Measurements from ENCODE around the gene STING1.
"Not testable (repeated sequence)": the region's sequence is repeated elsewhere in the genome, so short reads cannot be mapped to it uniquely, and the experiment has no call there.

The STING1 gene

DNA sequence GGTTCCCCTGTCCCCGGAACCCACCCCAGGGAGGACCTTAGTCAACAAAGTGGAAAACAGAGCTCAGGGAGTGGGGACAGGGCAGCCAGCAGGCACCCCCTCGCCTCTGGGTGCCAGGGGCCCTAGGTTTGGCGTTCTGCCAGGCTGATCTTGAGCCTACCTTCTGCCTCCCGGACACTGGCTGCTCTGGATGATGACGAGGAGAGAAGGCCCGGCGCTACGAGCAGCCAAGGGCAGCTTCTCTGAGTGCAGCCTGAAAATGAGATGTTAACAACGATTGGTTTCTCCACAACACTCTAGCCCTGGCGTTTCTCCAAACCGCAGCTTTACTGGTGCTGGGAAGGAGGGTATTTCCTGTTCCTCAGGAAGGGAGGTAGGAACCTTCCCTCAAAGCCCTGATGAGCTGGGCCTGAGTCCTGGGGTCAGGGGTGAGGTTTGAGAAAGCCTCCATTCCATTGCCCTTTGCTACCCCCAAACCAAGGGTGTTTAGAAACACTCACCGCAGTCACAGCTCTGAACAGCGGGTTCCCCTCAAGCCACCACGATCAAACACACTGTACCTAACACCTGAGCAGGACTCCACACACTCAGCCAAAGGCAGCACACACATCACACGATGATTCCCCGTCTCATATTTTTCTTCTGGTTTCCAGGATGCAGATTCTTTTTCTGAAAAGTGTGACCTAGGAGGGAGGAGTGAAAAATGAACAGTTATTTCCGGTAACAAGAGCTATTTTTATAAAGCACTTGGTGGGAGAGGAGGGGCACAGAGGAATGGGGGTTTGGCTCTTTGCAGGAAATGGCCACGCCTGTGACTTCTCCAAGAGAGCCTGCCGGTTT is at the start of gene STING1:
TSS of gene STING1 (minus strand) at position 709 of the 840 bp plus-strand sequence. CDS start 1,054 bp downstream, outside the sequence.
- DNase-seq (ENCODE audit: low read depth), result peak; percentile 99
- TF ChIP-seq, protein P1, sequence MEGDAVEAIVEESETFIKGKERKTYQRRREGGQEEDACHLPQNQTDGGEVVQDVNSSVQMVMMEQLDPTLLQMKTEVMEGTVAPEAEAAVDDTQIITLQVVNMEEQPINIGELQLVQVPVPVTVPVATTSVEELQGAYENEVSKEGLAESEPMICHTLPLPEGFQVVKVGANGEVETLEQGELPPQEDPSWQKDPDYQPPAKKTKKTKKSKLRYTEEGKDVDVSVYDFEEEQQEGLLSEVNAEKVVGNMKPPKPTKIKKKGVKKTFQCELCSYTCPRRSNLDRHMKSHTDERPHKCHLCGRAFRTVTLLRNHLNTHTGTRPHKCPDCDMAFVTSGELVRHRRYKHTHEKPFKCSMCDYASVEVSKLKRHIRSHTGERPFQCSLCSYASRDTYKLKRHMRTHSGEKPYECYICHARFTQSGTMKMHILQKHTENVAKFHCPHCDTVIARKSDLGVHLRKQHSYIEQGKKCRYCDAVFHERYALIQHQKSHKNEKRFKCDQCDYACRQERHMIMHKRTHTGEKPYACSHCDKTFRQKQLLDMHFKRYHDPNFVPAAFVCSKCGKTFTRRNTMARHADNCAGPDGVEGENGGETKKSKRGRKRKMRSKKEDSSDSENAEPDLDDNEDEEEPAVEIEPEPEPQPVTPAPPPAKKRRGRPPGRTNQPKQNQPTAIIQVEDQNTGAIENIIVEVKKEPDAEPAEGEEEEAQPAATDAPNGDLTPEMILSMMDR (conservative IDR thresholded peaks at IDR 0.05; ENCODE audit: low read depth, low read length), result no peak
- peak within 1 kb of the TSS; percentile 60 for H3K4me3 ChIP-seq (ENCODE audit: low read depth, low read length)

DNA sequence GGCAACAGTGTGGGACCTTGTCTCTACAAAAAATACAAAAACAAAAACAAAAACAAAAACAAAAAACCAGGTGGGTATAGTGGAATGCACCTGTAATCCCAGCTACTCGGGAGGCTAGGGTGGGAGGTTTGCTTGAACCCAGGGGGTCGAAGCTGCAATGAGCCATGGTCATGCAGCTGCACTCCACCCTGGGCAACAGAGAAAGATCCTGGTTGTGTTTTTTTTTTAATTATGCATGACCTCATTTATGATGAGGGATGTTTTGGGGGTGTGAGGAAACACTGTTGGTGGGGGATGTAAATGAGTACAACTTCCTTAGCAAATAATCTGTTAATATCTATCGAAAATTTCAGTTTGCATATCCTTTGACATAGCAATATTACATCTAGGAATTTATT is 49.2 kb upstream of the STING1 start:
- TF ChIP-seq, protein P1 (conservative IDR thresholded peaks at IDR 0.05; ENCODE audit: low read depth, low read length), result no peak
- no peak overlapping the region for H3K4me3 ChIP-seq (ENCODE audit: low read depth, low read length)
- DNase-seq (ENCODE audit: low read depth), result no peak

DNA sequence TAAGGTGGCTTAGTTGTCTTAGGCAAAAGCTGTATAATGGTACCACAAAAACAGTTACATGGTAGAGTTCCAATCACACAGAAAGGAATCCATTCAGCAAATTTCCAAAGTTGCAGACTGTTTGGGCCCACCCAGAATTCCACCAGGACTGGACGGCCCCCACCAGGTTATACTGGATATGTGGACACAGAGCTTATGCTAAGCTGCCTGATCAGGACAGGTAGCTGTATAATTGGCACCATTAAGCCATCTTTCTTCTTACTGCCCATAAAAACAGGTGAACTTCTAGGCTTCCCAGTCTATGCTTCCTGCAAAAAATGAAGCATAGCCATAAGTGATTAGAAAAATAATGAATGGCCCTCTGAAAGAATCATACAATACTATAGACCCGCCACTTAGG is 47.5 kb upstream of the STING1 start:
- not testable (repeated sequence) for DNase-seq (ENCODE audit: low read depth); H3K4me3 ChIP-seq (ENCODE audit: low read depth, low read length)

DNA sequence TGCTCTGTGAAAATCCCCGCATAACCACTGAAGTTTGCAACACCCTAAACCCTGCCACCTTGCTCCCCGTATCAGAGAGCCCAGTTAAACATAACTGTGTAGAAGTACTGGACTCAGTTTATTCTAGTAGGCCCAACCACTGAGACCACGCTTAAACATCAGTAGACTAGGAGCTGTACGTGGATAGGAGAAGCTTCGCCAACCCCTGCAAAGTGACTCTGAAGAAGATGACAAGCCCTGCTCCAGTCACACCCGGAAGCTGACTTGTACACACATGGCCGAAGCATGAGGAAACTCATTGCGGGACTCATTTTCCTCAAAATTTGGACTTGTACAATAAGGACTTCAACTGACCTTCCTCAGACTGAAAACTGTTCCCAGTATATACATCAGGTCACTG is 46.1 kb upstream of the STING1 start:
- DNase-seq (ENCODE audit: low read depth); H3K4me3 ChIP-seq (ENCODE audit: low read depth, low read length): not testable (repeated sequence)

GRCh38 chr5:139527896-139528467 is 45.4 kb upstream of the STING1 start:
- H3K4me3 ChIP-seq (ENCODE audit: low read depth, low read length); DNase-seq (ENCODE audit: low read depth): not testable (repeated sequence)

DNA sequence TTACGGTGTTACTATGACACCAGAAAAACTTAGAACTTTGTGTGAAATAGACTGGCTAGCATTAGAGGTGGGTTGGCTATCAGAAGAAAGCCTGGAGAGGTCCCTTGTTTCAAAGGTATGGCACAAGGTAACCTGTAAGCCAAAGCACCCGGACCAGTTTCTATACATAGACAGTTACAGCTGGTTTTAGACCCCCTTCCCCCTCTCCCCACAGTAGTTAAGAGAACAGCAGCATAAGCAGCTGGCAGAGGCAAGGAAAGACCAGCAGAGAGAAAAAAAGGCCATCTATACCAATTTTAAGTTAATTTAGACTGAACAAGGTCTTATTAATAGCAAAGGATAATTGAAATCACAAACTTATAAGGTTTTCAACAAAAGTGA is 44.5 kb upstream of the STING1 start:
- H3K4me3 ChIP-seq (ENCODE audit: low read depth, low read length); DNase-seq (ENCODE audit: low read depth): not testable (repeated sequence)

DNA sequence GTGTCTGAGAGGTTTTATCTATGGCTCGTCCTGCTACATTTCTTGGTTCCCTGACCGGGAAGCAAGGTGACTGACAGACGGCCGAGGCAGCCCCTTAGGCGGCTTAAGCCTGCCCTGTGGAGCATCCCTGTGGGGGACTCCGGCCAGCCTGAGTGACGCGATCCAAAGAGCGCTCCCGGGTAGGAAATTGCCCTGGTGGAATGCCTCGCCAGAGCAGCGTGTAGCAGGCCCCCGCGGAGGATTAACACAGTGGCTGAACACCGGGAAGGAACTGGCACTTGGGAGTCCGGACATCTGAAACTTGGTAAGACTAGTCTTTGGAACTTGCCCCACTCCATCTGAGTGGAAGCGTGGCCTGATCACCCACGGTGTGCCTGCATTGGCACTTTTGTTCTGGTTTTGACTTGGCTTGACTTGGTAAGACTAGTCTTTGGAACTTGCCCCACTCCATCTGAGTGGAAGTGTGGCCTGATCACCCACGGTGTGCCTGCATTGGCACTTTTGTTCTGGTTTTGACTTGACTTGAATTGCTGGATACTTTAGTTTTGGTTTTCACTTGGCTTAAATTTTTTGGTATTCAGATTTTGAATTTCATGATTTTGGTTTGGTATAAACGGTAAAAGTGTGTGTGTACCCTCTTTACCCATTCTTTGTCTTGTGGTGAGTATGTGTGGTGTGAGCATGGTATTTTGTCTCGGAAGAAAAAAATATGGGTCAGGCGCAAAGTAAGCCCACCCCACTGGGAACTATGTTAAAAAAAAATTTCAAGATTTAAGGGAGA is 43.9 kb upstream of the STING1 start:
- not testable (repeated sequence) for H3K4me3 ChIP-seq (ENCODE audit: low read depth, low read length); DNase-seq (ENCODE audit: low read depth)

DNA sequence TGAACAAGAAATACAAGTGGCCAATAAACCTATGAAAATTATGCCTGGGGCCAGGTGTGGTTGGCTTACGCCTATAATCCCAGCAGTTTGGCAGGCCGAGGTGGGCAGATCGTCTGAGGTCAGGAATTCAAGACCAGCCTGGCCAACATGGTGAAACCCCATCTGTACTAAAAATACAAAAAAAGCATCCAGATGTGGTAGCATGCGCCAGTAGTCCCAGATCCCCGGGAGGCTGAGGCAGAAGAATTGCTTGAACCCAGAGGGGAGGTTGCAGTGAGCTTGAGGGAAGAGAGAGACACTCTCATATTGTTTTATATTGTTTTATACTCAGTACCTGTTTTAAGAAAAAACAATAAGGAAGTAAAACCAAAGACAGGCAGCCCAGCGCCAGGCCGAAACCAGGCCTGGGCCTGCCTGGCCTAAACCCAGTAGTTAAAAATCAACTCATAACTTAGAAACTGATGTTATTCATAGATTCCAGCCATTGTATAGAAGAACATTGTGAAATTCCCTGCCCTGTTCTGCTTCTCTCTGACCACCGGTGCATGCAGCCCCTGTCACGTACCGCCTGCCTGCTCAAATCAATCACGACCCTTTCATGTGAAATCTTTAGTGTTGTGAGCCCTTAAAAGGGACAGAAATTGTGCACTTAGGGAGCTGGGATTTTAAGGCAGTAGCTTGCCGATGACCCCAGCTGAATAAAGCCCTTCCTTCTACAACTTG is 43.2 kb upstream of the STING1 start:
- H3K4me3 ChIP-seq (ENCODE audit: low read depth, low read length); DNase-seq (ENCODE audit: low read depth): not testable (repeated sequence)

DNA sequence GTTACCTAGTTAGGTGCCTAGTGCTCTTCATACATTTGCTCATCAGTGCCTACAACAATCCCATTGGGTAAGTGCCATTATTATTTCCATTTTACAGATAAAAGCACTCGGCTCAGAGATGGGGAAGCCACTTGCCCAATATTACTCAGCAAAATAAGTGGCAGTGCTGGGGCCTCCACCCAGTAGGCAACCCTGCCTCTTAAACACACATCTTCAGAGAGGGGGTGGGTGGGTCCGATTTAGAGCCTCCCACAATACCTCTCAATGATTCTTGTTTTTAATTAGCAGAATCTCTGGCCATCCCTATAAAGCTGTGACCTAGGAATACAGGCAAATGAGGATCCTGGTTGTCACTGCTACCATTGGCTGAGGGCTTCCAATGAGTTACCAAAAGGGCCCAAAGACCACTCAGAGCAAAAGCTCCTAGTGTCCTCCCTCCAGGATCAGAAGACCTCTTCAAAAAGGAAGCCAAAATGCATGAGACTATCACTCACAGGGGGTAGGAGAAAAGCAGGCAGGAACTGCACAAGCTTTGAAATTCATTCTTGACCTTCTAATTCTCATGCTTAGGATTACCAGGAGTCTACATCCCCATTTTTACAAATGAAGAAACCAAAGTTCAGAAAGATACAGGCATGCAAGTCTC is 42.5 kb upstream of the STING1 start:
- H3K4me3 ChIP-seq (ENCODE audit: low read depth, low read length), result no peak overlapping the region
- TF ChIP-seq, protein P1 (conservative IDR thresholded peaks at IDR 0.05; ENCODE audit: low read depth, low read length), result no peak
- no peak for DNase-seq (ENCODE audit: low read depth)

Data from choroid plexus epithelial cell (primary cell).